Fibroblast of lung (primary cell): ENCODE results near the gene SEMA5A.

ENCODE experiments used
- CTCF ChIP-seq, 2 donors: IDR thresholded peaks in 1 of 2; conservative IDR thresholded peaks in 1 of 2; 1 replicate in 1 of 2; 2 replicates in 1 of 2; pipeline ENCODE4 v1.5.1; 2011 to 2012; ENCODE audit warnings: low read length in 2 of 2, control low read depth in 1 of 2, inconsistent platforms in 1 of 2, low read depth in 1 of 2, mild to moderate bottlenecking in 1 of 2
- EZH2 ChIP-seq: IDR thresholded peaks from 2 replicates; pipeline ENCODE4 v1.5.1; 2012; ENCODE audit warnings: low read length, control low read depth, mild to moderate bottlenecking; ENCODE audit errors: missing control alignments

GRCh38 chr5:9524941-9525340, 20.9 kb downstream of the SEMA5A start:
- TF ChIP-seq EZH2 (no peak), CTCF (conservative IDR thresholded peaks at IDR 0.05 in 1 of 2, IDR thresholded peaks at IDR 0.05 in 1 of 2; ENCODE audit: low read depth in 1 of 2, low read length in 2 of 2) (no peak)
